ENCODE data around the gene HDAC4. TPM values are rescaled to one million over a fixed set of nuclear protein-coding genes. Genes with fewer than 3 reads are reported as not detected.

HDAC4 gene
- total RNA-seq, 1 experiment from 2014 or later: 32.0 TPM

- H3K9me3 Mint-ChIP-seq: no peaks in the 10 kb centered on the region
- WGBS (ENCODE audit: extremely low coverage, insufficient read length, low lambda C conversion rate): no CpG with 5 or more reads among the region's 17 CpGs
- H3K4me2 ChIP-seq (ENCODE audit: insufficient read depth, insufficient read length, low read length): no peak overlapping the region
- no peak overlapping the region for H2AFZ ChIP-seq (ENCODE audit: low read length)
- H3K9me3 ChIP-seq (ENCODE audit: control insufficient read depth, low read depth, low read length): no peaks in the 10 kb centered on the region
- H3K4me3 Mint-ChIP-seq: no peak overlapping the region
- H2BK20ac ChIP-seq (ENCODE audit: low read depth, low read length, poor library complexity, severe bottlenecking): no peak overlapping the region
- no peak for DNase-seq
- H2BK12ac ChIP-seq (ENCODE audit: insufficient read length, low read depth, low read length): no peak overlapping the region
- H2AK5ac ChIP-seq (ENCODE audit: insufficient read length, low read length): no peak overlapping the region
- H4K91ac ChIP-seq (ENCODE audit: insufficient read length, low read depth, low read length): no peak overlapping the region
- no peak overlapping the region for H3K27ac Mint-ChIP-seq
- no peak overlapping the region for H2BK5ac ChIP-seq (ENCODE audit: insufficient read length, low read length)
- H3K56ac ChIP-seq (ENCODE audit: insufficient read length, low read depth, low read length): no peak overlapping the region
- peaks cover 19 to 38% (median 38%) of the 10 kb centered on the region in 3 experiments; a peak in 6 of 7 replicates for H3K36me3 Mint-ChIP-seq (ENCODE audit: insufficient read depth in 1 of 3, low read depth in 3 of 3)
- H3K79me1 ChIP-seq (ENCODE audit: insufficient read depth, low read depth, low read length, poor library complexity, severe bottlenecking): no peaks in the 10 kb centered on the region
- no peak overlapping the region for H3T11ph ChIP-seq (ENCODE audit: low read length)
- no peak overlapping the region for H4K5ac ChIP-seq (ENCODE audit: insufficient read length, low read depth, low read length)
- H2BK120ac ChIP-seq (ENCODE audit: low read depth, low read length, poor library complexity, severe bottlenecking): no peak overlapping the region
- H3K9ac ChIP-seq (ENCODE audit: extremely low read depth, insufficient read length, low read length): no peak overlapping the region
- no peak overlapping the region for H3K27ac ChIP-seq (ENCODE audit: insufficient read length, low read depth, low read length)
- no peak overlapping the region for H3K4ac ChIP-seq (ENCODE audit: low read depth, low read length)
- H3K79me2 ChIP-seq (ENCODE audit: insufficient read depth, low read length): no peaks in the 10 kb centered on the region
- no peaks in the 10 kb centered on the region for H3K27me3 Mint-ChIP-seq (ENCODE audit: low read depth)
- H3K14ac ChIP-seq (ENCODE audit: insufficient read depth, low read length): no peak overlapping the region
- no peaks in the 10 kb centered on the region for H3K27me3 ChIP-seq (ENCODE audit: insufficient read depth, low read length)
- no peak overlapping the region for H4K8ac ChIP-seq (replicated peaks; ENCODE audit: insufficient read length, low read depth, low read length)
- no peaks in the 10 kb centered on the region for H3K4me1 ChIP-seq (ENCODE audit: insufficient read depth, low read length)
- no peak overlapping the region for H3K18ac ChIP-seq (ENCODE audit: insufficient read length, low read depth, low read length)
- TF ChIP-seq CTCF (conservative IDR thresholded peaks at IDR 0.05): no peak
- no peak overlapping the region for H3K23ac ChIP-seq (ENCODE audit: insufficient read length, low read depth, low read length)
- no peaks in the 10 kb centered on the region for H4K20me1 ChIP-seq (ENCODE audit: control insufficient read depth, insufficient read depth, insufficient read length)
- no peak overlapping the region for H2BK15ac ChIP-seq (ENCODE audit: low read depth, low read length)
- H3K4me1 Mint-ChIP-seq: no peaks in the 10 kb centered on the region
- no peaks in the 10 kb centered on the region for H3K23me2 ChIP-seq (ENCODE audit: insufficient read length, low read depth, low read length, poor library complexity, severe bottlenecking)
These were observed 268.6 kb downstream of the HDAC4 start for GRCh38 chr2:239132156-239132709.
